Testis (tissue), 2 donors: ENCODE results near the gene TGIF1.

ENCODE experiments used
- CTCF ChIP-seq, 3 experiments: fragments of 450-650 bp in 2 of 3; fragments of 200-600 bp in 1 of 3; sonication (generic) in 1 of 3; IDR thresholded peaks; one replicate each; pipeline ENCODE4 v1.5.1; 2016 to 2019; ENCODE audit warnings: antibody characterized with exemption in 3 of 3, mild to moderate bottlenecking in 2 of 3, moderate library complexity in 1 of 3
- POLR2A ChIP-seq: fragments of 450-650 bp; IDR thresholded peaks from one replicate; pipeline ENCODE4 v1.6.1; 2017; ENCODE audit warnings: antibody characterized with exemption, mild to moderate bottlenecking, moderate library complexity

- TF ChIP-seq CTCF (IDR thresholded peaks at IDR 0.05) (no peak), POLR2A (no peak)
Measured at GRCh38 chr18:3450799-3451182, 819 bp downstream of the TGIF1 start.
